GM19438 (cell line): Measurements from ENCODE around the gene GPR63.

Experiments used
- ATAC-seq: cut with Tn5 transposase; IDR thresholded peaks from one replicate; pipeline ENCODE4 v1.9.1; 2021; ENCODE audit warnings: low read depth; ENCODE audit not compliant: unreplicated experiment

The GPR63 gene

GRCh38 chr6:96766769-96767168, 70.5 kb downstream of the GPR63 start:
- no peak for ATAC-seq

- no peak for ATAC-seq
These were observed 74.7 kb downstream of the GPR63 start for GRCh38 chr6:96762599-96762998.

- ATAC-seq = no peak
These were observed 75.5 kb downstream of the GPR63 start for GRCh38 chr6:96761794-96762193.

- no peak for ATAC-seq
These were observed 77.1 kb downstream of the GPR63 start for GRCh38 chr6:96760153-96760687.

GRCh38 chr6:96755096-96755495, 82.2 kb downstream of the GPR63 start:
- no peak for ATAC-seq

DNA sequence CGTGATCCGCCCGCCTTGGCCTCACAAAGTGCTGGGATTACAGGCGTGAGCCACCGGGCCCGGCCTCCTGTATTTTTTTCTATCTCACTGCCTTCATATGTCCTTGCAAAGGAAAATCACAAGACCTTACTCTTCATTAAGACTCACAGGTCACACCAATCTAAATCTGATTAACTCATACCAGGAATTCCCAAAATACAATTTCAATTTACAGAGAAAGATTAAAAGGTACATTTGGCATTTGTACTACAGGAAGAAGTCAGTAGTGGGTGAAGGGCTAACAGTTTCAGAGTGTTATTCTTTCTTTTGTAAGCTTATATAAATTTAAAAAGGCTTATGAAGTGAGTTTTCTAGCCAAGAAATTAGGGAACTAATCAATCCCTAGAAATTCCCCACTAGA, 87.4 kb downstream of the GPR63 start:
- no peak for ATAC-seq
